ENCODE measurements around the gene TTC16.

TTC16 gene

DNA sequence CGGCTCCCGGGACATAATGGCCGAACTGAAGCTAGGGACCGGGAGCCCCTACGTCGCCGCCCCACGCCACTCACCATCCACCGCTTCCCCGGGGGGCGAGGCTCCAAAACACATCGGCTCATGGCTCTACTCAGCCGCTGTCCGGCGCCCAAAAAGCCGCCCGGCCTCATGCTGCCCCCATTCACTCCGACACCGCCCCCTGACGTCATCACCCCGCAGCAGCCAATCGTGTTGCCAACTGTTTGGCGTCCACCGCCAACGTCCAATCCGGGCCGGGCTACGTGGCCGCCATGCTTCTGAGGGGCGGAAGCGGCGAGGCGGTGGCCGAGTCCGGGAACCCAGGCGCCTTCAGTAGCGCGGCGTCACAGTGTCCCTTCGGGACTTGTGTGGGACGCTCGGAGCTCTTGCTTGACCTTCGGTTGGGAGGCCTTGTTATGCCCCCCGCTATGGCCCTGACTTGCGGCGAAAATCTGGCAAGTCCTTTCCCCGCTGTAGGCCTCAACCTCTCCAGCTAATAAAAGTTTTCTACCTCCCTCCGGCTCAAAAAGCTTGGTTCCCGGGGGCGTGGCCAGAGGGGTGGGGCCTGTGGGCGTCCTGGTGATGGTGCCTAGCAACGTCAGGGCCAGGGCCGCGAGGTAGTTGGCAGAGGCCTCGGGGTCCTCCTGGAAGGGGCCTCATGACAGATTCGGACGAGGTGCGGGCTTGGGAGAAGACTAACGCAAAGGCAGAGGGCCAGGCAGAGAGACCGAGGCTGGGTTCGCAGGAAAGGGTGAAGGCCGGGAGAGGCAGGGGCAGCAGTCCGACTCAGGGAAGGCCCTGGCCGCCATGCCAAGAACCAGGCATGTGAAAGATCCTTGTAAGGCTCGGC is at the start of gene TTC16, which contains the start of gene PTRH1:
TTC16 (plus strand) TSS at position 610 of the 868 bp plus-strand sequence; CDS start at position 677, 67 bp downstream.
PTRH1 (minus strand) TSS at position 194 of the 868 bp plus-strand sequence; CDS start at position 170, 24 bp downstream.
- DNase-seq (ENCODE audit: low read depth), result peak; percentile 93

GRCh38 chr9:127667127-127667844 is 48.6 kb upstream of the TTC16 start:
- no peak for DNase-seq (ENCODE audit: low read depth)

DNA sequence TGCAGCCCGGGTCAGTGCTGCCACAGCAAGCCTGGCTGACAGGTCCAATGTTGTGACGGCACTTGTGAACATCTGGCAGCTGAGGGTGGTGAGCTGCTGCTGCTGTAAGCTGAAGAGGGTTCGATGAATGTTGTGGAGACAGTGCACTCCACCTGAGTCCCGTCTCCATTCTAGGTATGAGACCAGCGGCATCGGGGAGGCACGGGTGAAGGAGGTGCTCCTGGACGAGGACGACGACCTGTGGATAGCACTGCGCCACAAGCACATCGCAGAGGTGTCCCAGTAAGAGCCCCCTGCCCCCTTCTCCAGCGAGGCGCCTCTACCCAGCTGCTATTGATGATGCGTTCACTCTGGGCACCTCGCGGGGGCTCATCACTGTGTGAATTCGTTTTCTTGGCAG is 48.0 kb upstream of the TTC16 start:
- DNase-seq (ENCODE audit: low read depth), result no peak

- DNase-seq (ENCODE audit: low read depth), result no peak
Measured at GRCh38 chr9:127673234-127673633, 42.6 kb upstream of the TTC16 start.

DNA sequence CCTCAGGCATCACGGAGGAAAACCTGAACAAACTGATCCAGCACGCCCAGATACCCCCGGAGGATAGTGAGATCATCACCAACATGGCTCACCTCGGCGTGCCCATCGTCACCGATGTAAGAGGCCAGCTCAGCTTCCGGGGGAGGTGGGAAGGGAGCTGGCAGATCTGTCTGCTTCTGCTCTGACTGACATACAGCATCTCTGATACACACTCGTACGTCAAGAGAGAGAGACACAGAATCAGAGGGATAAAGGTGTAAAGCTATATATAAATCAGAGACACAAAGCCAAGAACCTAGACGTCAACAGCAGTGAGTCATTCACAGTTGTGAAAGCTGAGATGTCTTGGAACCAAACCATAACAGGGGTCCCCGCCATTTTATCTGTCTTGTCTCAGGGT is 39.2 kb upstream of the TTC16 start:
- no peak for DNase-seq (ENCODE audit: low read depth)

DNA sequence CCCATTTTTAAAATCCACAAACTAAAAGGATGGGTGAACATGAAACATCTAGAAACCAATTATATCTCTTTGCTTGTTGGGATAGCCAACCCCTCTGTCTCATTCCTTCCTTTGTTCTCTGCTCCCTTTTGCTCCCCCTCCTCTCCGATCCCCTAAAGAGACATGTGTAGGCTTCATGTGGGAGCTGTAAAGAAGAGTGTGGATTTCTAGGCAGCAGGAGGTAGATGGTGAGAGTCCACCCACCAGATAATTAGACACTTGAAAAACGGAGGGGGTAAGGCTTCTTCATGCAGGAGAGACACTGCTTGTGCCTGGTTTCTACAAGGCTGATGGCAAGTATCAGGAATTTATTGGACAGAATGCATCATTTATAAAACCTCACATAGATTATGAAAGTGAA is 36.4 kb upstream of the TTC16 start:
- DNase-seq (ENCODE audit: low read depth), result no peak

DNA sequence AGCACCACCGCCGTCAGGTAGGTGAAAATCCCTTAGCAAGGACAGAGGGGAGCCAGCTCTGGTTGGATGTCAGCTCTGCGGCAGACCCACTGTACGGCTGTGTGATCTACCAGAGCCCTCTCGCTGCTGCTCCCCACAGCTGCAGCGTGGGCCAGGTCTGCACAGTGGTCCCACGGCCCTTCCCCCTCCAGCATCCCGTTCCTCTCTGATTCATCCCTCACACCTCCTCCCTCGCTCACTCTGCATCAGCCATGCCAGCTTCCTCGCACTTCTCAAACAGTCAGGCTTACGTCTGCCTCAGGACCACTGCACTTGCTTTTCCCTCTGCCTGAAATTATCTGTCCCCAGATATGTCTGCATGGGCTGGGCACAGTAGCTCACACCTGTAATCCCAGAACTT is 35.7 kb upstream of the TTC16 start:
- DNase-seq (ENCODE audit: low read depth), result no peak

DNA sequence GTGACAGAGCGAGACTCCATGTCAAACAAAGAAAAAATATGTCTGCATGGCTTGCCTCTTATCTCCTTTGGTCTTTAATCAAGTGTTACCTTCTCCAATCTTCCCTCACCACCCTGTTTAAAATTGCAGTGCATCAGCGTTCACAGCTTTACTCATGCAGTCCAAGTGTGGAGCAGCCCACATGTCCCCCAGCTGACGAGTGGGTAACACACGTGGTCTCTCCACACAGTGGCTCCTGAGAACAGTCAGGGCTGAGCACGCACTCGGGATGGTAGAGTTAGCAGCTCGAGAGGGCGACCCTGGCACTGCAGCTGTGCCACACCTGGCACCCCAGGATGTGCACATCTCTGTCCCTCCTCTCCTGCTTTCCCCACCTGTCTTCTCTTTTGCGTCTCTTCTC is 35.0 kb upstream of the TTC16 start:
- DNase-seq (ENCODE audit: low read depth), result no peak

DNA sequence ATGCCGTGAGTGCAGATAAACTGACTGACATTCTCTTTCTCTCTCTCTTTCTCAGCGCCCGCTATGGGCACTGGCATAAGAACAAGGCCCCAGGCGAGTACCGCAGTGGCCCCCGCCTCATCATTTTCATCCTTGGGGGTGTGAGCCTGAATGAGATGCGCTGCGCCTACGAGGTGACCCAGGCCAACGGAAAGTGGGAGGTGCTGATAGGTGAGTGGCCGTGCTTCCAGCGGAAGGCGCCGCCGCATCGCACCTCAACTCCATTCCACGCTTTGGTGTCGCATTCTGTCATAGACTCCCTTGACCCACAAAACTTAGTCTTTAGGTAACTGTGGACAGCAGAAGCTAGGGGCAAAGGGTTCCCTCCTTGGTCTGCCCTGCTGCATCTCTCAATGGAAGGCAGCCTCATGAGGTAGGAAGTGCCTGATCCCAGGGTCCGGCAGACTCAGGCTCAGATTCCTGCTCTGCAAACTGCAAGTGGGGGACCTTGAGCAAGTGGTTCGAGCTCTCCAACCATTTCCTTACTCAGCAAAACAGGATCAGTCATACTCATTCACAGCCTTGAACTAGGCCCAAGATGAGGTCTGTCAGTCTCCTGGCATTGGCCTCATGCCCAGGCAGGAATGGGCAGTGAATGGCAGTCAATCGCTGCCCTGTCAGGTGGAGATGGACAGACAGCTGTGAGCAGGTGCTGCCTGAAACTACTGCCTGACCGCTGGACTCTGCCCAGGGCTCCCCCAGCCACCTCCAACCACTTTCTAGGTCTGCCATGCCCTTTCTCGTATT is 33.3 kb upstream of the TTC16 start:
- DNase-seq (ENCODE audit: low read depth), result no peak

- DNase-seq (ENCODE audit: low read depth), result peak; percentile 48
Measured at GRCh38 chr9:127683723-127684122, 32.2 kb upstream of the TTC16 start.

DNA sequence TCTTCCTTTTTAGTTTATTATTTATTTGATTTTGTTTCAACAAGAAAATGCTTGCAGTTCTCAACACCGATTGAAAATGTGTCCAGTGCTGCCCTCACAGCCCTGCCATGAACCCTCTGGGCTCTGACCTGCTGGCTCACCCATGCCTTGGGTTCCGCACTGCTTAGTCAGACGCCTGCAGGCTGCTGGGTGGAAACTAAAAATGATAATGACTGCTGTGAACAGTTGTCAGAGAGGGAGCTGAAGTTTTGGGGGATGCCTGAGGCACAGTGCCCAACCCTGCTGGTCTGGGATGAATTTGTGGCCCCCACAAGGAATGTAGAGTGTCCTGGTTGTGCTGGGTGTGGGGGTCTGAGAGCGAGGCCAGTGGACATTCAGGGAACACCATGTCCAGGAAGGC is 31.3 kb upstream of the TTC16 start:
- DNase-seq (ENCODE audit: low read depth), result no peak

- no peak for DNase-seq (ENCODE audit: low read depth)
Measured at GRCh38 chr9:127686461-127687393, 29.2 kb upstream of the TTC16 start.

GRCh38 chr9:127689329-127690000 is 26.4 kb upstream of the TTC16 start:
- DNase-seq (ENCODE audit: low read depth), result no peak

- DNase-seq (ENCODE audit: low read depth), result no peak
Measured at GRCh38 chr9:127690735-127691134, 25.1 kb upstream of the TTC16 start.

GRCh38 chr9:127692071-127692470 is 23.8 kb upstream of the TTC16 start:
- DNase-seq (ENCODE audit: low read depth), result no peak

DNA sequence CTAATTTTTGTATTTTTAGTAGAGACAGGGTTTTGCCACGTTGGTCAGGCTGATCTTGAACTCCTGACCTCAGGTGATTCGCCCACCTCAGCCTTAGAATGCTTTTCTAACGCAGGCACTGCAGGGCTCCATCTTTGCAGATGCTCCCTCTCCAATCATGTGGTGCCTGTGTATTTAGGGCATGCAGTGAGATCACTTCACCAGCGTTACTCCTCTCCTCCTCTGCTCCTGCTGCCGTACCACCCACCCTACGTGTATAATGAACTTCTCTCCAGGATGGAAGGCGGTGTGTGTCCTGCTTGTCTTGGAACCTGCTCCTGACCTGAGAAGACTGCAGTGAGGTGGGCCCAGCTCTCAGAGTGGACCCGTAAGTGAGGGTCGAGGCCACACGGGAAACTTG is 22.7 kb upstream of the TTC16 start:
- DNase-seq (ENCODE audit: low read depth), result no peak

DNA sequence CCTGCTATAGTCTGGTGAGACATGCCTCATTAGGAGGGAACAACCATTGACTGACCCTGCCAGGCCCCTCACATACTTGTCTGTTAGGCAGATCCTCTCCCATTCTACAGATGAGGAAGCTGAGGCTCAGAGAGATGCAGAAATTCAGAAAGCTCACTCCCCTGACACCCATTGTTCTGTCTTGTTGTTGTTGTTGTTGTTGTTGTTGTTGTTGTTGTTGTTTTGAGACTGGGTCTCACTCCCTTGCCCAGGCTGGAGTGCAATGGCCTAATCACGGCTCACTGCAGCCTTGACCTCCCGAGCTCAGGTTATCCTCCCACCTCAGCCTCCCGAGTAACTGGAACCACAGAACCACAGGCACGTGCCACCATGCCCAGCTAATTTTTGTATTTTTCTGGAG is 22.2 kb upstream of the TTC16 start:
- no peak for DNase-seq (ENCODE audit: low read depth)

DNA sequence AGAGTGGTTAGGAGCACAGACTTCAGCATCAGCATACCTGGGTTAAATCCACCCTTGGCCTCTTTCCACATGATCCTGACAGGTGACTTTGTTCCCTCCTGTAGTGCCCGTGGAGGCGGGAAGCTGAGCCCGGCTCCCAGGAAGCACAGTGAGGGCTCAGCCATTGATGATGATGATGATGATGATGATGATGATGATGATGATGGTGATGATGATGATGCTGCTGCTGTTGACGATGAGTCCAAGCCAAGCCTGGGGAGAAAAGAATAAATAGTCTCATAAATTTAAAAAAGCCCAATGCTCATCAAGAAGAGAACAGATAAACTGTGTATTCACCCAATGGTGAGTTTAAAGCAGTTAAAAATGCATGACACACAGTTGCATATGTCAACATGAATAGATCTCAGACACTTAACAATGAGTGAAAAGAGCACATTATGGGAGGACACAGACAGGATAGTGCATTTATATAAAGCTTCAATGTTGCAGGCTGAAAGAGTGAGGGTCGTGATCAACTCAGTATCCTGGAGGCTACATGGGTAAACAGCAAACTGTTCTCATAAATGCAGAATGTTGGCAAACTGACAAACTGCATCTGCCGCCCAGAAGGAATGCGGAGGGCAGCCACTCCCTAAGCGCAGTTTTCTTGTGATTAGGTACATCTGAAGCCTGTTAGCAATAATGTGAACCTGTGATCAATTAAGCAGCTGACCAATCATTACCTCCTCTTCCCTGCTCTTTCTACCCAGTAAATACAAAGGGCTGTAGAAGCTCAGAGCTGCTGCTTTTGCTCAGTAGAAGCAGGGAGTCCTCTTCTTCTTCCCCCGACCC is 20.8 kb upstream of the TTC16 start:
- no peak for DNase-seq (ENCODE audit: low read depth)

GRCh38 chr9:127697575-127697974 is 18.3 kb upstream of the TTC16 start:
- no peak for DNase-seq (ENCODE audit: low read depth)

GRCh38 chr9:127698386-127698785 is 17.5 kb upstream of the TTC16 start:
- no peak for DNase-seq (ENCODE audit: low read depth)
